HepG2 (cell line): Measurements from ENCODE around the gene FAM174C. TPM values are rescaled to one million over a fixed set of nuclear protein-coding genes. Genes with fewer than 3 reads are reported as not detected.

Source experiments
- DR1 ChIP-seq: sonication (generic); formaldehyde crosslinking; IDR thresholded peaks from 2 replicates; pipeline ENCODE4 v1.8.0; 2021; ENCODE audit warnings: mild to moderate bottlenecking, missing genetic modification reagents, inconsistent platforms
- HOXD1 ChIP-seq: sonication (generic); formaldehyde crosslinking; IDR thresholded peaks from 2 replicates; pipeline ENCODE4 v1.5.0; 2020; ENCODE audit warnings: missing genetic modification reagents
- ISL2 ChIP-seq: sonication (generic); formaldehyde crosslinking; IDR thresholded peaks from 2 replicates; pipeline ENCODE4 v1.5.0; 2020; ENCODE audit warnings: missing genetic modification reagents
- KAT7 ChIP-seq: IDR thresholded peaks from 2 replicates; pipeline ENCODE4 v1.6.1; 2018; ENCODE audit warnings: borderline replicate concordance, missing compliant biosample characterization
- MED8 ChIP-seq: sonication (generic); formaldehyde crosslinking; IDR thresholded peaks from 2 replicates; pipeline ENCODE4 v1.8.1; 2023; ENCODE audit warnings: mild to moderate bottlenecking, missing genetic modification reagents; ENCODE audit not compliant: insufficient replicate concordance
- RFX3 ChIP-seq: IDR thresholded peaks from 2 replicates; pipeline ENCODE4 v1.6.1; 2016; ENCODE audit warnings: missing biosample characterization, missing genetic modification reagents
- SMARCC2 ChIP-seq: fragments of 450-650 bp; IDR thresholded peaks from 2 replicates; pipeline ENCODE4 v1.6.1; 2017; ENCODE audit warnings: antibody characterized with exemption, mild to moderate bottlenecking
- SRF ChIP-seq: IDR thresholded peaks from 2 replicates; pipeline ENCODE4 v1.6.1; 2011; ENCODE audit warnings: mild to moderate bottlenecking, low read depth, low read length, moderate library complexity
- ZBTB20 ChIP-seq: sonication (generic); formaldehyde crosslinking; IDR thresholded peaks from 2 replicates; pipeline ENCODE4 v1.8.1; 2023; ENCODE audit warnings: missing genetic modification reagents, low read depth, mild to moderate bottlenecking, borderline replicate concordance
- ZFP1 ChIP-seq: IDR thresholded peaks from 2 replicates; pipeline ENCODE4 v1.6.1; 2016
- ZKSCAN1 ChIP-seq: fragments of 150-350 bp; IDR thresholded peaks from 2 replicates; pipeline ENCODE4 v1.6.1; 2014; ENCODE audit warnings: low read length
- ZMYM4 ChIP-seq: sonication (generic); formaldehyde crosslinking; IDR thresholded peaks from 2 replicates; pipeline ENCODE4 v1.8.1; 2023; ENCODE audit warnings: mild to moderate bottlenecking, missing genetic modification reagents
- ZNF253 ChIP-seq: sonication (generic); formaldehyde crosslinking; IDR thresholded peaks from 2 replicates; pipeline ENCODE4 v1.8.0; 2022; ENCODE audit warnings: mild to moderate bottlenecking, missing genetic modification reagents, borderline replicate concordance
- ZNF264 ChIP-seq: sonication (generic); formaldehyde crosslinking; IDR thresholded peaks from 2 replicates; pipeline ENCODE4 v1.4.0; 2020; ENCODE audit warnings: missing genetic modification reagents
- ZNF430 ChIP-seq: sonication (generic); formaldehyde crosslinking; IDR thresholded peaks from 2 replicates; pipeline ENCODE4 v1.9.0; 2021; ENCODE audit warnings: mild to moderate bottlenecking, missing genetic modification reagents
- ZNF605 ChIP-seq: sonication (generic); formaldehyde crosslinking; IDR thresholded peaks from 2 replicates; pipeline ENCODE4 v1.8.0; 2022; ENCODE audit warnings: mild to moderate bottlenecking, missing genetic modification reagents
- ZNF670 ChIP-seq: sonication (generic); formaldehyde crosslinking; IDR thresholded peaks from 2 replicates; pipeline ENCODE4 v1.8.0; 2022; ENCODE audit warnings: mild to moderate bottlenecking, missing genetic modification reagents, borderline replicate concordance
- ZNF746 ChIP-seq: sonication (generic); formaldehyde crosslinking; IDR thresholded peaks from 2 replicates; pipeline ENCODE4 v1.8.0; 2022; ENCODE audit warnings: mild to moderate bottlenecking, missing genetic modification reagents
- ZNF768 ChIP-seq: sonication (generic); formaldehyde crosslinking; IDR thresholded peaks from 2 replicates; pipeline ENCODE4 v1.4.0; 2020; ENCODE audit warnings: missing genetic modification reagents
- ZSCAN31 ChIP-seq: sonication (generic); formaldehyde crosslinking; IDR thresholded peaks from 2 replicates; pipeline ENCODE4 v1.5.0; 2020; ENCODE audit warnings: low read depth, mild to moderate bottlenecking, missing genetic modification reagents
- polyA plus RNA-seq, 8 experiments: library from polyadenylated mRNA; depleted of rRNA in 3 of 8; stranded (reverse) in 7 of 8; unstranded in 1 of 8; fragments of >200 nt; fragmentation: Illumina TruSeq in 4 of 8; extraction: Trizol in 4 of 8; gene quantifications; 2 replicates each; pipeline versions ENCODE4 v1.2.1 to v1.2.3, GENCODE V29; 2011 to 2016; ENCODE audit warnings: low read depth in 4 of 8, missing spikeins in 1 of 8, mixed read lengths in 1 of 8; ENCODE audit not compliant: insufficient read depth in 1 of 8
- total RNA-seq, 5 experiments: library from RNA; depleted of rRNA; stranded (reverse); fragments of >200 nt; fragmentation: Illumina TruSeq; extraction: Trizol; gene quantifications; 2 replicates each; pipeline ENCODE4 v1.2.3, GENCODE V29; 2016; ENCODE audit warnings: low read depth in 1 of 5
- TF ChIP-seq, protein P1 (sequence below): sonication (generic); formaldehyde crosslinking; IDR thresholded peaks from 2 replicates; pipeline ENCODE4 v1.5.1; 2020; ENCODE audit warnings: missing genetic modification reagents, mild to moderate bottlenecking, borderline replicate concordance
- TF ChIP-seq, protein P2 (sequence below): sonication (generic); formaldehyde crosslinking; IDR thresholded peaks from 2 replicates; pipeline ENCODE4 v1.8.1; 2023; ENCODE audit warnings: mild to moderate bottlenecking, missing genetic modification reagents
- TF ChIP-seq, protein P3 (sequence below): sonication (generic); formaldehyde crosslinking; conservative IDR thresholded peaks from 2 replicates; pipeline ENCODE4 v1.5.0; 2020; ENCODE audit warnings: missing genetic modification reagents
- TF ChIP-seq, protein P4 (sequence below): sonication (generic); formaldehyde crosslinking; IDR thresholded peaks from 2 replicates; pipeline ENCODE4 v1.4.0; 2020; ENCODE audit warnings: missing genetic modification reagents
- TF ChIP-seq, protein P5 (sequence below): sonication (generic); formaldehyde crosslinking; IDR thresholded peaks from 2 replicates; pipeline ENCODE4 v1.4.0; 2020; ENCODE audit warnings: missing genetic modification reagents
- TF ChIP-seq, protein P6 (sequence below): sonication (generic); formaldehyde crosslinking; IDR thresholded peaks from 2 replicates; pipeline ENCODE4 v1.4.0; 2020; ENCODE audit warnings: low read depth, mild to moderate bottlenecking, missing genetic modification reagents

Gene FAM174C
- total and polyA plus RNA-seq, 2 of the 13 experiments (the other 11 are each of a cell fraction or from before 2014, with no cell fraction given): 19.5 to 31.3 TPM

DNA sequence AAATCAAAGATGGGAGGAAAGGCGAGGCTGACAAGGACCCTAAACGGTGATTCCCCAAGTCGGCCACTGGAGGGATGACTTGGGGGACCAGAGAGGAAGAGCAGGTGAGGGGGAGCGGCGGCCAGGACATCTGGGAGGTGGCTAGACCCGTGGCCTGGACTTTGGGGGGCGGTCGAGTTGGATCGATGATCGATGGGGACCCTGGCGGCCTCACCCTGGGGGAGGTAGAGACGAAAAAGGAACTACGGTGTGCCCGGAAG is 13.9 kb upstream of the FAM174C start (continued):
- TF ChIP-seq ZMYM4: no peak
- peak; percentile 23; the same call in 1 of the 2 replicates for TF ChIP-seq HOXD1 (CRISPR knock-in tag)
- TF ChIP-seq, protein P1, sequence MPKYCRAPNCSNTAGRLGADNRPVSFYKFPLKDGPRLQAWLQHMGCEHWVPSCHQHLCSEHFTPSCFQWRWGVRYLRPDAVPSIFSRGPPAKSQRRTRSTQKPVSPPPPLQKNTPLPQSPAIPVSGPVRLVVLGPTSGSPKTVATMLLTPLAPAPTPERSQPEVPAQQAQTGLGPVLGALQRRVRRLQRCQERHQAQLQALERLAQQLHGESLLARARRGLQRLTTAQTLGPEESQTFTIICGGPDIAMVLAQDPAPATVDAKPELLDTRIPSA (CRISPR knock-in tag): 0 out of 2 replicates have a peak, but pooled peaks have one; percentile 37
- TF ChIP-seq, protein P2, sequence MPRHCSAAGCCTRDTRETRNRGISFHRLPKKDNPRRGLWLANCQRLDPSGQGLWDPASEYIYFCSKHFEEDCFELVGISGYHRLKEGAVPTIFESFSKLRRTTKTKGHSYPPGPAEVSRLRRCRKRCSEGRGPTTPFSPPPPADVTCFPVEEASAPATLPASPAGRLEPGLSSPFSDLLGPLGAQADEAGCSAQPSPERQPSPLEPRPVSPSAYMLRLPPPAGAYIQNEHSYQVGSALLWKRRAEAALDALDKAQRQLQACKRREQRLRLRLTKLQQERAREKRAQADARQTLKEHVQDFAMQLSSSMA (CRISPR knock-in tag): peak; percentile 49; the same call in 1 of the 2 replicates
- 0 out of 2 replicates have a peak, but pooled peaks have one; percentile 12 for TF ChIP-seq ZNF746 (CRISPR knock-in tag)
- TF ChIP-seq, protein P3, sequence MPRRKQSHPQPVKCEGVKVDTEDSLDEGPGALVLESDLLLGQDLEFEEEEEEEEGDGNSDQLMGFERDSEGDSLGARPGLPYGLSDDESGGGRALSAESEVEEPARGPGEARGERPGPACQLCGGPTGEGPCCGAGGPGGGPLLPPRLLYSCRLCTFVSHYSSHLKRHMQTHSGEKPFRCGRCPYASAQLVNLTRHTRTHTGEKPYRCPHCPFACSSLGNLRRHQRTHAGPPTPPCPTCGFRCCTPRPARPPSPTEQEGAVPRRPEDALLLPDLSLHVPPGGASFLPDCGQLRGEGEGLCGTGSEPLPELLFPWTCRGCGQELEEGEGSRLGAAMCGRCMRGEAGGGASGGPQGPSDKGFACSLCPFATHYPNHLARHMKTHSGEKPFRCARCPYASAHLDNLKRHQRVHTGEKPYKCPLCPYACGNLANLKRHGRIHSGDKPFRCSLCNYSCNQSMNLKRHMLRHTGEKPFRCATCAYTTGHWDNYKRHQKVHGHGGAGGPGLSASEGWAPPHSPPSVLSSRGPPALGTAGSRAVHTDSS: no peak
- TF ChIP-seq, protein P4, sequence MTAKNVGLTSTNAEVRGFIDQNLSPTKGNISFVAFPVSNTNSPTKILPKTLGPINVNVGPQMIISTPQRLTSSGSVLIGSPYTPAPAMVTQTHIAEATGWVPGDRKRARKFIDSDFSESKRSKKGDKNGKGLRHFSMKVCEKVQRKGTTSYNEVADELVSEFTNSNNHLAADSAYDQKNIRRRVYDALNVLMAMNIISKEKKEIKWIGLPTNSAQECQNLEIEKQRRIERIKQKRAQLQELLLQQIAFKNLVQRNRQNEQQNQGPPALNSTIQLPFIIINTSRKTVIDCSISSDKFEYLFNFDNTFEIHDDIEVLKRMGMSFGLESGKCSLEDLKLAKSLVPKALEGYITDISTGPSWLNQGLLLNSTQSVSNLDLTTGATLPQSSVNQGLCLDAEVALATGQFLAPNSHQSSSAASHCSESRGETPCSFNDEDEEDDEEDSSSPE: no peak
- no peak for TF ChIP-seq ZNF768
- no peak for TF ChIP-seq KAT7 (CRISPR knock-in tag)
- TF ChIP-seq, protein P5, sequence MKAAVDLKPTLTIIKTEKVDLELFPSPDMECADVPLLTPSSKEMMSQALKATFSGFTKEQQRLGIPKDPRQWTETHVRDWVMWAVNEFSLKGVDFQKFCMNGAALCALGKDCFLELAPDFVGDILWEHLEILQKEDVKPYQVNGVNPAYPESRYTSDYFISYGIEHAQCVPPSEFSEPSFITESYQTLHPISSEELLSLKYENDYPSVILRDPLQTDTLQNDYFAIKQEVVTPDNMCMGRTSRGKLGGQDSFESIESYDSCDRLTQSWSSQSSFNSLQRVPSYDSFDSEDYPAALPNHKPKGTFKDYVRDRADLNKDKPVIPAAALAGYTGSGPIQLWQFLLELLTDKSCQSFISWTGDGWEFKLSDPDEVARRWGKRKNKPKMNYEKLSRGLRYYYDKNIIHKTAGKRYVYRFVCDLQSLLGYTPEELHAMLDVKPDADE (CRISPR knock-in tag): 0 out of 2 replicates have a peak, but pooled peaks have one; percentile 41
- TF ChIP-seq ZNF670 (CRISPR knock-in tag): 0 out of 2 replicates have a peak, but pooled peaks have one; percentile 11
- TF ChIP-seq DR1 (CRISPR knock-in tag): no peak
- no peak for TF ChIP-seq ZNF253 (CRISPR knock-in tag)
- no peak for TF ChIP-seq SRF
- 0 out of 2 replicates have a peak, but pooled peaks have one; percentile 6 for TF ChIP-seq ZBTB20 (CRISPR knock-in tag)
- peak; percentile 80; the same call in 1 of the 2 replicates for TF ChIP-seq ZNF430 (CRISPR knock-in tag)
- peak; percentile 10 for TF ChIP-seq MED8 (CRISPR knock-in tag)
- no peak for TF ChIP-seq SMARCC2
- TF ChIP-seq, protein P6, sequence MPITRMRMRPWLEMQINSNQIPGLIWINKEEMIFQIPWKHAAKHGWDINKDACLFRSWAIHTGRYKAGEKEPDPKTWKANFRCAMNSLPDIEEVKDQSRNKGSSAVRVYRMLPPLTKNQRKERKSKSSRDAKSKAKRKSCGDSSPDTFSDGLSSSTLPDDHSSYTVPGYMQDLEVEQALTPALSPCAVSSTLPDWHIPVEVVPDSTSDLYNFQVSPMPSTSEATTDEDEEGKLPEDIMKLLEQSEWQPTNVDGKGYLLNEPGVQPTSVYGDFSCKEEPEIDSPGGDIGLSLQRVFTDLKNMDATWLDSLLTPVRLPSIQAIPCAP (CRISPR knock-in tag): no peak
- no peak for TF ChIP-seq ZKSCAN1
- TF ChIP-seq ZSCAN31 (CRISPR knock-in tag): 0 out of 2 replicates have a peak, but pooled peaks have one; percentile 12
- TF ChIP-seq ISL2 (CRISPR knock-in tag): no peak
- TF ChIP-seq ZNF264: no peak
- no peak for TF ChIP-seq RFX3 (CRISPR knock-in tag)
- no peak for TF ChIP-seq ZFP1 (CRISPR knock-in tag)
- no peak for TF ChIP-seq ZNF605 (CRISPR knock-in tag)
